ENCODE data around the gene PRSS8.
"Not testable (repeated sequence)": the region's sequence is repeated elsewhere in the genome, so short reads cannot be mapped to it uniquely, and the experiment has no call there.

The PRSS8 gene

GRCh38 chr16:31179747-31180459, 44.4 kb upstream of the PRSS8 start, which contains the start of gene FUS:
TSS of gene FUS (plus strand) at chr16:31180139. CDS start at chr16:31180215, 76 bp downstream.
- no peak for TF ChIP-seq CTCF (IDR thresholded peaks at IDR 0.05; ENCODE audit: low read depth, low read length, missing control alignments)
- peak within 1 kb of the TSS; percentile 97 for H3K4me3 ChIP-seq (ENCODE audit: low read depth, low read length)
- in situ Hi-C loops (cut with HindIII; ENCODE audit: low pct_ligation_motif_present, low sequenced_read_pairs), result loop anchor here (25.0 kb wide), 1 partner anchor 282 kb away; the partner anchor contains the start of genes ARMC5 and TGFB1I1
- peak within 1 kb of the TSS; percentile 99 for H3K27ac ChIP-seq
- peak; percentile 56 for DNase-seq
- no peaks in the 10 kb centered on the region for H3K27me3 ChIP-seq (replicated peaks)
- peaks cover 32% of the 10 kb centered on the region for H3K36me3 ChIP-seq (replicated peaks)

GRCh38 chr16:31179219-31179746, 43.8 kb upstream of the PRSS8 start:
- Histone ChIP-seq H3K27ac (peak overlapping the region; percentile 99), H3K27me3 (replicated peaks) (no peaks in the 10 kb centered on the region), H3K4me3 (ENCODE audit: low read depth, low read length) (peak overlapping the region; percentile 97), H3K36me3 (replicated peaks) (peaks cover 27% of the 10 kb centered on the region)
- TF ChIP-seq CTCF (IDR thresholded peaks at IDR 0.05; ENCODE audit: low read depth, low read length, missing control alignments), result no peak
- no peak for DNase-seq
- in situ Hi-C loops (cut with HindIII; ENCODE audit: low pct_ligation_motif_present, low sequenced_read_pairs), result loop anchor here (25.0 kb wide), 1 partner anchor 283 kb away; the partner anchor contains the start of genes ARMC5 and TGFB1I1

- H3K4me3 ChIP-seq (ENCODE audit: low read depth, low read length), result no peak overlapping the region
- H3K27ac ChIP-seq, result no peak overlapping the region
- no peak for TF ChIP-seq CTCF (IDR thresholded peaks at IDR 0.05; ENCODE audit: low read depth, low read length, missing control alignments)
- peaks cover 10% of the 10 kb centered on the region for H3K36me3 ChIP-seq (replicated peaks)
- in situ Hi-C loops (cut with HindIII; ENCODE audit: low pct_ligation_motif_present, low sequenced_read_pairs), result loop anchor here (25.0 kb wide), 1 partner anchor 285 kb away; the partner anchor contains the start of genes ARMC5 and TGFB1I1
- H3K27me3 ChIP-seq (replicated peaks), result no peaks in the 10 kb centered on the region
- DNase-seq, result no peak
Measured at GRCh38 chr16:31177136-31177535, 41.6 kb upstream of the PRSS8 start.

GRCh38 chr16:31170048-31170447, 34.5 kb upstream of the PRSS8 start:
- in situ Hi-C loops (cut with HindIII; ENCODE audit: low pct_ligation_motif_present, low sequenced_read_pairs); DNase-seq; H3K27ac ChIP-seq; H3K27me3 ChIP-seq (replicated peaks); H3K36me3 ChIP-seq (replicated peaks); H3K4me3 ChIP-seq (ENCODE audit: low read depth, low read length): not testable (repeated sequence)

- Histone ChIP-seq H3K4me3 (ENCODE audit: low read depth, low read length) (no peak overlapping the region), H3K27ac (no peak overlapping the region), H3K36me3 (replicated peaks) (no peaks in the 10 kb centered on the region), H3K27me3 (replicated peaks) (no peaks in the 10 kb centered on the region)
- TF ChIP-seq CTCF (IDR thresholded peaks at IDR 0.05; ENCODE audit: low read depth, low read length, missing control alignments), result no peak
- in situ Hi-C loops (cut with HindIII; ENCODE audit: low pct_ligation_motif_present, low sequenced_read_pairs), result no loop called here
- DNase-seq, result no peak
Measured at GRCh38 chr16:31168848-31169247, 33.3 kb upstream of the PRSS8 start.

GRCh38 chr16:31167315-31167714, 31.8 kb upstream of the PRSS8 start:
- TF ChIP-seq CTCF (IDR thresholded peaks at IDR 0.05; ENCODE audit: low read depth, low read length, missing control alignments), result no peak
- H3K36me3 ChIP-seq (replicated peaks), result no peaks in the 10 kb centered on the region
- no peaks in the 10 kb centered on the region for H3K27me3 ChIP-seq (replicated peaks)
- no peak overlapping the region for H3K27ac ChIP-seq
- DNase-seq, result no peak
- H3K4me3 ChIP-seq (ENCODE audit: low read depth, low read length), result no peak overlapping the region
- in situ Hi-C loops (cut with HindIII; ENCODE audit: low pct_ligation_motif_present, low sequenced_read_pairs), result no loop called here

All from brain microvascular endothelial cell (primary cell).